ENCODE results near the gene OTUD4.
A peak's percentile ranks its signal among the peaks of the same experiment; 100 is the strongest.
"Not testable (repeated sequence)": the region's sequence is repeated elsewhere in the genome, so short reads cannot be mapped to it uniquely, and the experiment has no call there.

The OTUD4 gene

GRCh38 chr4:145180298-145181090, at the start of gene OTUD4:
Gene OTUD4 (minus strand): TSS chr4:145180589. CDS start chr4:145179973, 616 bp downstream.
- peak; percentile 36 to 88 for DNase-seq

GRCh38 chr4:145223228-145223627, 42.8 kb upstream of the OTUD4 start:
- not testable (repeated sequence) for DNase-seq

GRCh38 chr4:145221529-145221928, 41.1 kb upstream of the OTUD4 start:
- not testable (repeated sequence) for DNase-seq

GRCh38 chr4:145219090-145219489, 38.7 kb upstream of the OTUD4 start:
- no peak for DNase-seq

- no peak for DNase-seq
These were observed 37.9 kb upstream of the OTUD4 start for GRCh38 chr4:145218251-145218650.

GRCh38 chr4:145217349-145217748, 37.0 kb upstream of the OTUD4 start:
- DNase-seq: no peak

- no peak for DNase-seq
These were observed 36.1 kb upstream of the OTUD4 start for GRCh38 chr4:145216535-145216934.

GRCh38 chr4:145213245-145213644, 32.9 kb upstream of the OTUD4 start:
- DNase-seq: no peak

GRCh38 chr4:145207934-145208333, 27.5 kb upstream of the OTUD4 start:
- no peak for DNase-seq

GRCh38 chr4:145203410-145203809, 23.0 kb upstream of the OTUD4 start:
- DNase-seq: no peak

- no peak for DNase-seq
These were observed 20.0 kb upstream of the OTUD4 start for GRCh38 chr4:145200366-145200765.

- DNase-seq: no peak
These were observed 18.8 kb upstream of the OTUD4 start for GRCh38 chr4:145199051-145199716.

- DNase-seq: no peak
These were observed 16.4 kb upstream of the OTUD4 start for GRCh38 chr4:145196747-145197146.

- no peak for DNase-seq
These were observed 15.0 kb upstream of the OTUD4 start for GRCh38 chr4:145195167-145195952.

GRCh38 chr4:145189981-145190380, 9.6 kb upstream of the OTUD4 start:
- no peak for DNase-seq

GRCh38 chr4:145186729-145187128, 6.3 kb upstream of the OTUD4 start:
- no peak for DNase-seq

- DNase-seq: no peak
These were observed 3.2 kb upstream of the OTUD4 start for GRCh38 chr4:145183581-145183980.

- DNase-seq: no peak
These were observed 2.6 kb upstream of the OTUD4 start for GRCh38 chr4:145183023-145183422.

- no peak for DNase-seq
These were observed 1.8 kb upstream of the OTUD4 start for GRCh38 chr4:145182222-145182621.

- DNase-seq: peak in 1 of 2 experiments; percentile 63
These were observed 707 bp upstream of the OTUD4 start for GRCh38 chr4:145181091-145181501.

- DNase-seq: not testable (repeated sequence)
These were observed 510 bp downstream of the OTUD4 start for GRCh38 chr4:145179861-145180297.

- no peak for DNase-seq
These were observed 1.0 kb downstream of the OTUD4 start for GRCh38 chr4:145179281-145179860.

- DNase-seq: no peak
These were observed 1.6 kb downstream of the OTUD4 start for GRCh38 chr4:145178740-145179280.
